GM19025 (cell line): ENCODE results near the gene SPATA3.
A peak's percentile ranks its signal among the peaks of the same experiment; 100 is the strongest.

Experiments
- ATAC-seq: cut with Tn5 transposase; IDR thresholded peaks from one replicate; pipeline ENCODE4 v1.9.1; 2021; ENCODE audit warnings: mild to moderate bottlenecking, low read depth, moderate library complexity; ENCODE audit not compliant: unreplicated experiment

Gene SPATA3

DNA sequence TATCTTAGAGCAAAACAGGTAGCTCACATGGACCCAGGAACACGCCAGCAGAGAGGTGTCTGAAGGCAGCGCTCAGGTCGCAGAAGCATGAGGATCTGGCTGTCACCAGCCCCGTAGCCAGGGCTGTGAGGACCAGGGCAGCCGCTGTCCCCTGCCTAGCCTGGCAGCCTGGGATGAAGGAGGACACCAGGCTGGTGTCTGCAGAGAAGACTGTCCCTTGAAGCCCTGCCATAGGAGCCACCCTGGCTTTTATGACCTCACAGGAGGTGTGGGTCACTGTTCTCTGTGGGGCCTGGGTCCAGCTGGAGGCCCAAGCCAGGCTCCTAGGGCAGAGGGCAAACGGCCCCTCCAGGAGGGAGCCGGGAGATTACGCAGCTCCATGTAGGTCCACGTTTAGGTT lies at the start of gene SPATA3:
Gene SPATA3, plus strand, starts transcription at position 301 of the 400 bp plus-strand sequence. CDS start 113 bp downstream, outside the sequence.
- ATAC-seq, result no peak

DNA sequence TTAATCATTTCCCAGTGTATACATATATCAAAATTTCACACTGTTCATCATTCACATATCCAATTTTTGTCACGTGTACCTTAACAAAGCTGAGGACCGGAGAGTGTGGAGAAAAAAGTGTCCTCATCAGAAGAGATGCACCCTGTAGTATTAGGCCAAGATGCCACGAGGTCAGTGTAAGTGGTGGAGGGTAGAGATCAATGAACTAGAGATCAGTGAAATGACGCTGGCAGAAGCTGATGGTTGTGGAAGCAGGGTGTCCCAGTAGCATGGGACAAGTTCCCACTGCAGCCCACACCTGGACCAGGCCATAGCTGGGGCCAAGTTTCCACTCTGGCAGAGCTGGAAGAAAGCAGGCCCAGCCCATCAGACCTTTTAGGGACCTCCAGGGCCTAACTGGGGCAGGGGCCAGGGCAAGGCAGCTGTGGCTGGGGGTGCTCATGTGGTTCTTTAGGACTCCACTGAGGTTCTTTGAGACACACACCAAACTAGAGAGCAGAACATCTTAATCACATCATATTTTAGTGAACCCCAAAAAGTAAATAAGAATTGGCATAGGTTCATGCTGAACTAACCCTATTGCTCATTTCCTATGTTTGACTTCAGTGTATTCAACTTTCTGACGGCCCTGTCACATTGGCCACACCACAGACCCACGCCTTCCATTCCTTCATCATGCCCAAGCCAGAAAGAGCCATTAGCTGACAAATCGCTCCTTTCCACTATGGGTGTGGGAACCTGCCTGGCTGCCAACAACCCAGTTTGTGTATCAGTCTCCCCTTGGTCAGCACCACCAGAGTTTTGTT lies 49.3 kb upstream of the SPATA3 start:
- ATAC-seq, result no peak

- ATAC-seq, result no peak
Observed at GRCh38 chr2:230947235-230947576, 48.7 kb upstream of the SPATA3 start.

GRCh38 chr2:230947908-230948365 lies 48.0 kb upstream of the SPATA3 start:
- ATAC-seq, result no peak

DNA sequence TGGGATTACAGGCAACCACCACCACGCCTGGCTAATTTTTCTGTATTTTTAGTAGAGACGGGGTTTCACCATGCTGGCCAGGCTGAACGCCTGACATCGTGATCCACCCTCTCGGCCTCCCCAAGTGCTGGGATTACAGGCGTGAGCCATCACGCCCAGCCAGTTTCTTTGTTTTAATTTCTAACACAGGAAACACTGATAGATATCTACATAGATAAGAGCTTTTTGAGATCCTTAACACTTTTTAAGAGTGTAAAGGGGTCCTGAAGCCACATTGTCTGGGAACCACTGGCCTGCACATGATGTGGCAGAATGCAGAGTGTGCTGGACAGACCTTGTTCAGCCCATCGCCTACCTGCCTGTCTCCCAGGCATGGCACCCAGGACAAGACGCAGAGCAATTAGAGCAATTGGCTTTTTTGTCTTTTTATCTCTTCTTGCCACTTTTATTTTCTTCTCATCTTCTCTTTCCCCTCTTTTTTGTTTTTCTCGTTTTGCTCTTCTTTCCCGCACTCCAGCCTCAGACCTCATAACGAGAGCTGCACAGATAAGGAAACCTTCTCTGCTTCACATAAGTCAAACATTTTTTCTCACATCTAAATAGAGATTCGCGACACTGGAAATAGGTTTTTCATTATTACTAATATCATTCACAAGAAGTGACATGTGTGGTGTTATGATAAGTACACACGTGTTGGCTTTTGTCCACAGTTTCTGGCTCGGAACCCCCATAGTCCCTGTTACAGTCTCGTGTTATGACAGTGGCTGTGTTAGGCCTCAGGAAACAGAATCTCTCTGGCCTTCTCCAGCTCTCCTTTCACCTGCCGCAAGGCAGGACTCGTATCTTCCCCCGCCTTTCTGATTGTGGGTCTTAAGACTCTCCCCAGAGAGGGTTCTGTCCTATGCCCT lies 45.7 kb upstream of the SPATA3 start:
- ATAC-seq, result peak; percentile 56

DNA sequence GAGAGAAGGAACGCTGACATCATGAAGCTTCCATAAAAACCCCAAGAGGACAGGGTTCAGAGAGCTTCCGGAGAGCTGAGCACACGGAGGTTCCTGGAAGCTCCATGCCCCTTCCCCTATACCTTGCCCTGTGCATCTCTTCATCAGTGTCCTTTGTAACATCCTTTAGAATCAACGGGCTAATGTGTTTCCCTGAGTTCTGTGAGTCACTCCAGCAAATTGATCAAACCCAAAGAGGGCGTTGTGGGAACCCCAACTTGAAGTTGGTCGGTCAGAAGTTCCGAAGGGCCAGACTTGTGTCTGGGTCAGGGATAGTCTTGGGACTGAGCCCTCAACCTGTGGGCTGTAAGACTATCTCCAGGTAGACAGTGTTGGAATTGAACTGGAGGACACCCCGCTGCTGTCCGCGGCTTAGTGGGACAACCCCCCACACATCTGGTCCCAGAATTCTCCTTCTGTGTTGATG lies 45.0 kb upstream of the SPATA3 start:
- ATAC-seq, result no peak

DNA sequence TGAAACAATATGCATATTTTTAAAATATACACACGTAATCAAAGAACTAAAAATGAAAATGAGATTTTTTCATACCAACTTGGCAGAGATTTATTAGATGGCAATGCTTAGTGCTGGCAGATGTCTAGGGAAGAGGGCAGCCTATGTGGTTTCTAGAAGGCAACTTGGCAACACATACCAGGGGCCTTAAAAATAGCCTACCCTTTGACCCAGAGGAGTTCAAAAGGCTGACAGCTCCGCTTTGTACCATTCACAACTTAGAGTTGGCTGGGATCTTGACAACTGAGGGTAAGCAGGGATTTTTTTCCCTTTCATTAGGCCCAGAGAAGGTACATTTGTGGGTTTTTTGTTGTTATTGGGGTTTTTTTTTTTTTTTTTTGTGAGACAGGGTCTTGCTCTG lies 44.5 kb upstream of the SPATA3 start:
- ATAC-seq, result no peak

GRCh38 chr2:230952226-230952956 lies 43.5 kb upstream of the SPATA3 start:
- ATAC-seq, result no peak

DNA sequence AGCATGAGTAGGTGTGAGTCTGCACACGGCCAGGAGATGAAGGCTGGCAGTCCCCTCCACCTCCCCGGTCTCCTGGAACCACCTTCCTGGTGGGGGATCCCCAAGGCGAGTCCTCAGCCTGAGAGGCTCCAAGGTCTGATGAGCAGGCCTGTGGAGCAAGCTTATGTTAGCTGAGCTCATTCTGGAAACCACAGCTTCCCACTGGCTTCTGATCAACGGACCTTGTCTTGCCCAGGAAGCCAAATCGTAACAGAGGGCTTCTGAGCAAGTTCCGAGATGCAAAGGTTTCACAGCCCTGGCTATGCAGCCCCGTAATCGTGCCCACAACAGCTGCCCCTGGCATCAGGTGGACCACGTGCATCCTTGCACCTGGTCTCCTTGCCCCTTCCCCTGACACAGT lies 42.1 kb upstream of the SPATA3 start:
- ATAC-seq, result no peak

GRCh38 chr2:230954746-230955145 lies 41.2 kb upstream of the SPATA3 start:
- ATAC-seq, result no peak

DNA sequence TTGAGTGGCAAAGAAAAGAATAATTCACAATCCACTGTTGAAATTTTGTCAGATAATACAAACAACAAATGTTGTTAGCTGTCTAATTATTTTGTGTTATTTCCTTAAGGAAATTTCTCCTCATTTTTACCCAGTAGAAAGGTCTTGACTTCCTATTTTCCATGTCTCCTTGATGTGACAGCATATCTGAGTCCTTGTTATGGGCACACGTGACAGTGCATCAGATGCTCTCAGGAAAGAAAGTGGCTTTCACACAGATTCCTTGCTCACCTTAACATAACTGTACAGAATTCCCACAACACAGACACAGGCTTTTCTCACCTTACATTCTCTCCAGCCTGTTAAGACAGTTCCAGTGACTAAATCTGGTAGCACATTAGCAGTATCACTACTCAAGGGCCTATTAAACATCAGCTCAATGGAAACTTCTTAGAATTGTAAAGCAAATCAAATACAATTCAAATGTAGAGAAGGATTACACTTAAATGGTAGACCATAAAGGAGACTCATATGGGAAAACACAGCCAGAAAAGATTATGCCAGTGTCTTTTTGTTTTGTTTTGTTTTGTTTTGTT lies 40.7 kb upstream of the SPATA3 start:
- no peak for ATAC-seq

DNA sequence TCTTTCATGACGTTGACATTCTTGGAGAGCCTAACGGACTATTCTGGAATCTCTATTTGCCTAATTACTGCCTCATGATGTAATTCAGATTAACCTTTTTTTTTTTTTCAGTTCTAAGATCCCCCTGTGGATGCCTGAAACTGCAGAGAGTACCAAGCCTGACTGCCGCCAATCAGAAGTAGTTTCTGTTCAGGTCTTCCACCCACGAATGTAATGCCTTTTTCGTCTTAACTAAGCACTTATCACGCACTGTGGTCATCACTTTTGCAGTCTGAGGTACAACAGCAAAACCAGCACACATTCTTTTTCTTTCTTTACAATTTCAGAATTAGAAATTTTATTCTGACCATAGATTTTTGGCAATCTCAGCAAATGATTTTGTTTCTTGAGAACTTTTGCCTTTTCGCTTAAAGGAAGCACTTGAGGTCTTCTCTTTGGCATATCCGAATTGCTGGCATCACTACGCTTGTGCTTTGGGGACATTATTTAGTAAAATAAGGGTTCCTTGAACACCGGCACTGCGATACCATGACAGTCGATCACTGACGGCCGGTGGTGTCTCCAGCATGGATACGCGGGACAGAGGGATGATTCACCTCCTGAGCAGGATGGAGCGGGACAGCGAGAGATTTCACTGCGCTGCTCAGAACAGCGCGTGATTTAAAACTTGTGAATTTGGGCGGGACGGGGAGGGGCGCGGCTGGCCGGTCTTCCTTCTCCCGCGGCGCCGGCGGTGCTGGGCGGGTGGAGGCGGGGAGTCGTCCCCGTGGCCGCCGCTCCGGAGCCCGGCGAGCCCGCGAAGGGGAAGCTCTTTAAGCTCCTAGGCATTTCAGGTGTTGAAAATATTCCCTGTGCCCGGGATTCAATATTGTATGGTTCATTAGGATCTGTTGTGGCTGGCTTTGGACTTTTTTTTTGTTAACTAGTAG lies 38.8 kb upstream of the SPATA3 start:
- peak; percentile 60 for ATAC-seq

DNA sequence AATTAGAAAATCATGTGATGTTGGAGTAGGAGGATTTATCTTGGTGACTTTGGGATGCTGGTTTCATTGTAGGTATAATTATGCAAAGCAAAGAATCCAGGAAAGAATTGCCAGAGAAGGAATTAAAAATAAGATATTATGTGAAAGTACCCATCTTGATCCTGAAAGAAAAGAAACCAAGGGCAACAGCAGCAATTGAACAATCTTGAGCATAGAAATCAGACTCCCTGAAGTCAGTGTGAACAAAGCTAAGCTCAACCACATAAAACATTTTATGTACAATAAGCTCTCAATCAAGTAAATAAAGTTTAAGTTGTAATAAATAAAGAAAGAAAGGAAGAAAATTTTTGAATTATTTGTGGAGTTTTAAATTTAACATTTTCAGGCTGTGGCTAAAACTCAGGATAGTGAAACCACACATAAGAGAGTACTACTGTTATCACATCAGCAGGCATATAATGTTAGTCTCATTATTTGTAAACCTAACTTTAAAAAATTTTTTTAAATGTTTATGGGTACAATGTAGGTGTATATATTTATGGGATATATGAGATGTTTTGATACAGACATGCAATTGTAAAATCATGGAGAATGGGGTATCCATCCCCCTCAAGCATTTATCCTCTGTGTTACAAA lies 38.0 kb upstream of the SPATA3 start:
- ATAC-seq, result no peak

- no peak for ATAC-seq
Observed at GRCh38 chr2:230958820-230959756, 36.8 kb upstream of the SPATA3 start.

GRCh38 chr2:230960026-230960425 lies 35.9 kb upstream of the SPATA3 start:
- no peak for ATAC-seq

DNA sequence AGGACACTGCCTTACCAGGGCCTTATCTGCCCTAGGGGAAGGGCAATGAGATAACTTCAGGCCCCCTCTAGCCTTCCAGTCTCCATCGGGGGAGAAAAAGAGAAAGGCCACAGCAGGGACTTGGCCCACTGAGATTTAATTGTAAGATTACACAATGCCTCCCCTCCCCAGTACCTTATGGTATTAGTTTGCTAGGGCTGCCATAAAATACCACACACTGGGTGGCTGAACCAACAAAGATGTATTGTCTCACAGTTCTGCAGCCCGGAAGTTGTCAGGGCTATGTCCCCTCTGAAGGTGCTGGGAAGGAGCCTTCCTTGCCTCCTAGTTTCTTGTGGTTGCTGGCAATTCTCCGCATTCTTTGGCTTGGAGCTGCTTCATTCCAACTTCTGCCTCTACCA lies 34.8 kb upstream of the SPATA3 start:
- no peak for ATAC-seq

DNA sequence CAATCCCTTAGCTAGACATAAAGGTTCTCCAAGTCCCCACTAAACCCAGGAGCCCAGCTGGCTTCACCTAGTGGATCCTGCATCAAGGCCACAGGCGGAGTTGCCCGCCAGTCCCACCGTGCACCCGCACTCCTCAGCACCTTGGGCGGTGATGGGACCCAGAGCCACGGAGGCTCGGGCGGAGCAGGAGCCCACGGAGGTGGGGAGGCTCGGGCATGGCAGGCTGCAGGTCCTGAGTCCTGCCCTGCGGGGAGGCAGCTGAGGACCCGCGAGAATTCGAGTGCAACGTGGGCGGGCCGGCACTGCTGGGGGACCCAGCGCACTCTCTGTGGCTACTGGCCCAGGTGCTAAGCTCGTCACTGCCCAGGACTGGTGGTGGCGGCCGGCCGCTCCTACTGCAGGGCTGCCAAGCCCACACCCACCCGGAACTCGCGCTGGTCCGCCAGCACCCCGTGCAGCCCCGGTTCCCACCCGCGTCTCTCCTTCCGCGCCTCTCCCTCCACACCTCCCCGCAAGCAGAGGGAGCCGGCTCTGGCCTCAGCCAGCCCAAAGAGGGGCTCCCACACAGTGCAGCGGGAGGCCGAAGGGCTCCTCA lies 31.7 kb upstream of the SPATA3 start:
- no peak for ATAC-seq
